HCT116 (cell line): ENCODE data around the gene PTX4.

Source experiments
- CTCF ChIP-seq, 3 experiments: fragments of 200-600 bp in 1 of 3; sonication (generic) in 1 of 3; IDR thresholded peaks in 2 of 3; conservative IDR thresholded peaks in 1 of 3; 2 replicates each; pipeline ENCODE4 v1.5.1; 2012 to 2017; ENCODE audit warnings: low read depth in 2 of 3, low read length in 2 of 3, antibody characterized with exemption in 1 of 3, borderline replicate concordance in 1 of 3, control low read depth in 1 of 3, mild to moderate bottlenecking in 1 of 3, mixed read lengths in 1 of 3, mixed run types in 1 of 3, moderate library complexity in 1 of 3; ENCODE audit not compliant: insufficient read depth in 1 of 3
- ELF1 ChIP-seq: IDR thresholded peaks from 2 replicates; pipeline ENCODE4 v1.6.1; 2012; ENCODE audit warnings: low read depth, borderline replicate concordance
- EZH2 ChIP-seq: fragments of 200-600 bp; sonication (generic); IDR thresholded peaks from 2 replicates; pipeline ENCODE4 v1.6.1; 2017; ENCODE audit warnings: antibody characterized with exemption, mixed run types
- MAX ChIP-seq: IDR thresholded peaks from 2 replicates; pipeline ENCODE4 v1.6.1; 2012

- TF ChIP-seq CTCF (IDR thresholded peaks at IDR 0.05 in 2 of 3, conservative IDR thresholded peaks at IDR 0.05 in 1 of 3; ENCODE audit: borderline replicate concordance in 1 of 3, insufficient read depth in 1 of 3, low read depth in 2 of 3, low read length in 2 of 3) (no peak), MAX (no peak), ELF1 (no peak), EZH2 (no peak)
Measured at GRCh38 chr16:1457489-1458245, 31.1 kb downstream of the PTX4 start.
